GM12891 (cell line): Measurements from ENCODE around the gene SLC2A11.

Source experiments
- PAX5 ChIP-seq: IDR thresholded peaks from 2 replicates; pipeline ENCODE4 v1.6.1; 2011; ENCODE audit warnings: low read length, moderate library complexity, mild to moderate bottlenecking; ENCODE audit not compliant: insufficient read depth, severe bottlenecking
- POLR2A ChIP-seq: IDR thresholded peaks from 2 replicates; pipeline ENCODE4 v1.6.1; 2011; ENCODE audit warnings: low read depth, low read length, control low read depth
- POLR2AphosphoS5 ChIP-seq: IDR thresholded peaks from 2 replicates; pipeline ENCODE4 v1.6.1; 2011; ENCODE audit warnings: low read depth, low read length, control low read depth
- POU2F2 ChIP-seq: IDR thresholded peaks from 2 replicates; pipeline ENCODE4 v1.6.1; 2011; ENCODE audit warnings: low read depth, mild to moderate bottlenecking, control low read depth, low read length, moderate library complexity
- SPI1 ChIP-seq: IDR thresholded peaks from 2 replicates; pipeline ENCODE4 v1.6.1; 2011; ENCODE audit warnings: low read depth, low read length, control low read depth
- TAF1 ChIP-seq: IDR thresholded peaks from 2 replicates; pipeline ENCODE4 v1.6.1; 2011; ENCODE audit warnings: low read depth, low read length, control low read depth

DNA sequence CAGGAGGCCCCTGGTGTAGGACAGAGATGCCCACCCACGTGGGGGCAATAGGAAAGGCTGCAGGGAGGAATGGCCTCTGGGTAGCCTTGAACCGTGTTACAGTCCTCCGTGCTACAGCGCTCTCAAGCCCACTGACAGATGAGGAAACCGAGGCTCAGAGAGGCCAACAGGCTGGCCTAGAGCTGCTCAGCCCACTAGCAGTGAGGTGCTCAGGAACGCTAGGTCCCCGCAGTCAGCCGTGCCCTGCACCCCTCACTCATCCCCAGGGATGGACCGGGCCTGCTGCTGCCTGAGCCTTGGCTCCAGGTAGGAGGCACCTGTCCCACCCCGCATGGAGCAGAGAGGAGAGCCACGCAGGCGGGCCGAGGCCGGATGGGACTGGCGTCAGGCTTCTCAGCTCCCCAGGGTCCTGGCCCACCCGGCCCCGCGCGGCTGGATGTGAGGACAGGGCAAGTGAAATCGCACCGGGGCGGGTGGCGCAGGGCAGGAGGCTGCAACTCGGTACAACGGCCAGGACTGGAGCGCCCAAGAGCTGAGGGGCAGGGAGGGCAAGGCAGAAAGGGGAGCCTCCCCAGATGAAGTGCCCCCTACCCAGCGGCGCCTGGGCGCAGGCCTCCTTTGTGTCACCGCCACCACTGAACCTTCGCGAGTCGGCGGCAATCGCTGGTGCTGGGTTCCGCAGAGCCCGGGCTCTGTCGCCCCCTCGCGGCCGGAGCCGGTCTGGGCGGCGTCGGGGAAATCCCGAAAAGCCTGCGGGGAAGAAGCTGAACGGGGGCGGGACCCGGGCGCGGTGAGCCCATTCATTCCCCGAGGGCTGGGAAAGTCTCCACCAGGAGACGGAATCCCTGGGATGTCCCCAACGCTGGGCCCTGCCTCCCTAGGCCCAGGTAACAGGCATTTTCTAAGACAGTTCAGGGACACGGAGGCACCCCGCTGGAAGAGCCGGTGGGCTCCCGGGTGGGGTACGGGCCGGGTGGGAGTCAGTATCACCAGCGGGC, 8.4 kb upstream of the SLC2A11 start:
- TF ChIP-seq POLR2A: no peak
- TF ChIP-seq TAF1: no peak
- no peak for TF ChIP-seq POLR2AphosphoS5
- TF ChIP-seq PAX5: peak; percentile 20
- TF ChIP-seq POU2F2: no peak
- TF ChIP-seq SPI1: no peak
